HG03045 (cell line): ENCODE data around the gene CST5.
"Not testable (repeated sequence)": the region's sequence is repeated elsewhere in the genome, so short reads cannot be mapped to it uniquely, and the experiment has no call there.

ENCODE experiments used
- ATAC-seq: cut with Tn5 transposase; IDR thresholded peaks from one replicate; pipeline ENCODE4 v1.9.1; 2021; ENCODE audit warnings: mild to moderate bottlenecking, moderate library complexity; ENCODE audit not compliant: unreplicated experiment

Gene CST5

GRCh38 chr20:23856736-23857135, 22.8 kb downstream of the CST5 start:
- no peak for ATAC-seq

- no peak for ATAC-seq
Observed at GRCh38 chr20:23856226-23856625, 23.3 kb downstream of the CST5 start.

GRCh38 chr20:23841693-23842092, 37.9 kb downstream of the CST5 start:
- no peak for ATAC-seq

- ATAC-seq = no peak
Observed at GRCh38 chr20:23835716-23836115, 43.8 kb downstream of the CST5 start.

- no peak for ATAC-seq
Observed at GRCh38 chr20:23832775-23833513, 46.6 kb downstream of the CST5 start.

- ATAC-seq = not testable (repeated sequence)
Observed at GRCh38 chr20:23831961-23832360, 47.6 kb downstream of the CST5 start.

GRCh38 chr20:23826541-23827021, 53.0 kb downstream of the CST5 start, which contains the start of gene CST2:
Gene CST2, minus strand, starts transcription at chr20:23826729. Its CDS starts 69 bp downstream, at chr20:23826660.
- ATAC-seq = no peak
